Neural cell (in vitro differentiated cells): ENCODE measurements around the gene CAPN5.

Source experiments
- CTCF ChIP-seq: fragments of 450-650 bp; IDR thresholded peaks from 2 replicates; pipeline ENCODE4 v1.5.1; 2014; ENCODE audit warnings: antibody characterized with exemption, mild to moderate bottlenecking, moderate library complexity; ENCODE audit not compliant: poor library complexity, severe bottlenecking
- EP300 ChIP-seq: fragments of 450-650 bp; conservative IDR thresholded peaks from 2 replicates; pipeline ENCODE4 v1.6.1; 2014; ENCODE audit warnings: antibody characterized with exemption, mild to moderate bottlenecking, moderate library complexity; ENCODE audit not compliant: poor library complexity, severe bottlenecking
- EZH2 ChIP-seq: fragments of 200-600, 300-800 bp; shearing (Covaris generic), sonication (generic); IDR thresholded peaks from 2 replicates; pipeline ENCODE4 v1.6.1; 2014; ENCODE audit warnings: antibody characterized with exemption, low read length, borderline replicate concordance, mild to moderate bottlenecking; ENCODE audit not compliant: insufficient read depth, poor library complexity, severe bottlenecking
- MXI1 ChIP-seq: fragments of 450-650 bp; conservative IDR thresholded peaks from 2 replicates; pipeline ENCODE4 v1.6.1; 2014; ENCODE audit warnings: antibody characterized with exemption, mild to moderate bottlenecking; ENCODE audit not compliant: poor library complexity, severe bottlenecking
- POLR2AphosphoS5 ChIP-seq: IDR thresholded peaks from 2 replicates; pipeline ENCODE4 v1.6.1; 2012
- RAD21 ChIP-seq: fragments of 450-650 bp; conservative IDR thresholded peaks from 2 replicates; pipeline ENCODE4 v1.6.1; 2014; ENCODE audit warnings: antibody characterized with exemption, mild to moderate bottlenecking, moderate library complexity
- SMC3 ChIP-seq: fragments of 450-650 bp; conservative IDR thresholded peaks from 2 replicates; pipeline ENCODE4 v1.6.1; 2014; ENCODE audit warnings: antibody characterized with exemption, mild to moderate bottlenecking, moderate library complexity; ENCODE audit not compliant: poor library complexity
- TAF1 ChIP-seq: IDR thresholded peaks from 2 replicates; pipeline ENCODE4 v1.6.1; 2012; ENCODE audit warnings: low read depth
- TF ChIP-seq, protein P1 (sequence below): IDR thresholded peaks from 2 replicates; pipeline ENCODE4 v1.6.1; 2012; ENCODE audit warnings: borderline replicate concordance

DNA sequence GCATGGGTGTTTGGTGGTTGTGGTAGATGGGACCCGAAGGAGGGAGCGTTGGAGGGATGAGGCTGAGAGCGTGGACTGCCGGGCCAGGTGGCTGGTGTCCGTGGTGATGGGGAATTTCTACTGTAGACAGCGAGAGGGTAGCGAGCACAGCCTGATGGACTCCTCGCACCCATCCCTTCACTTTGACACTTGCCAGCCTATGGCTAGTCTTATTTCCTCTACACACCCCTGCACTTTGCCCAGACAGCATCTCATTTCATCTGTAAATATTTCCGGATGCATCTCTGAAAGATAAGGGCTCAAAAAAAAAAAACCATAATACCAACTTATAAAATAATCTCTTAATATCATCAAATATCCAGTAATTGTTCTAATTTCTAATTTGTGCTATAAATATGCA lies 41.7 kb downstream of the CAPN5 start:
- TF ChIP-seq CTCF, result no peak
- TF ChIP-seq, protein P1, sequence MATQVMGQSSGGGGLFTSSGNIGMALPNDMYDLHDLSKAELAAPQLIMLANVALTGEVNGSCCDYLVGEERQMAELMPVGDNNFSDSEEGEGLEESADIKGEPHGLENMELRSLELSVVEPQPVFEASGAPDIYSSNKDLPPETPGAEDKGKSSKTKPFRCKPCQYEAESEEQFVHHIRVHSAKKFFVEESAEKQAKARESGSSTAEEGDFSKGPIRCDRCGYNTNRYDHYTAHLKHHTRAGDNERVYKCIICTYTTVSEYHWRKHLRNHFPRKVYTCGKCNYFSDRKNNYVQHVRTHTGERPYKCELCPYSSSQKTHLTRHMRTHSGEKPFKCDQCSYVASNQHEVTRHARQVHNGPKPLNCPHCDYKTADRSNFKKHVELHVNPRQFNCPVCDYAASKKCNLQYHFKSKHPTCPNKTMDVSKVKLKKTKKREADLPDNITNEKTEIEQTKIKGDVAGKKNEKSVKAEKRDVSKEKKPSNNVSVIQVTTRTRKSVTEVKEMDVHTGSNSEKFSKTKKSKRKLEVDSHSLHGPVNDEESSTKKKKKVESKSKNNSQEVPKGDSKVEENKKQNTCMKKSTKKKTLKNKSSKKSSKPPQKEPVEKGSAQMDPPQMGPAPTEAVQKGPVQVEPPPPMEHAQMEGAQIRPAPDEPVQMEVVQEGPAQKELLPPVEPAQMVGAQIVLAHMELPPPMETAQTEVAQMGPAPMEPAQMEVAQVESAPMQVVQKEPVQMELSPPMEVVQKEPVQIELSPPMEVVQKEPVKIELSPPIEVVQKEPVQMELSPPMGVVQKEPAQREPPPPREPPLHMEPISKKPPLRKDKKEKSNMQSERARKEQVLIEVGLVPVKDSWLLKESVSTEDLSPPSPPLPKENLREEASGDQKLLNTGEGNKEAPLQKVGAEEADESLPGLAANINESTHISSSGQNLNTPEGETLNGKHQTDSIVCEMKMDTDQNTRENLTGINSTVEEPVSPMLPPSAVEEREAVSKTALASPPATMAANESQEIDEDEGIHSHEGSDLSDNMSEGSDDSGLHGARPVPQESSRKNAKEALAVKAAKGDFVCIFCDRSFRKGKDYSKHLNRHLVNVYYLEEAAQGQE, result no peak
- TF ChIP-seq EZH2, result no peak
- no peak for TF ChIP-seq TAF1
- no peak for TF ChIP-seq POLR2AphosphoS5
- TF ChIP-seq SMC3, result no peak
- no peak for TF ChIP-seq RAD21
- TF ChIP-seq EP300, result no peak
- no peak for TF ChIP-seq MXI1
